WTC11 (cell line): ENCODE data around the gene OSBPL7. TPM values are rescaled to one million over a fixed set of nuclear protein-coding genes. Genes with fewer than 3 reads are reported as not detected.

Experiments
- ATAC-seq: fragments of 200-7000 bp; cut with Tn5 transposase; 2 replicates; pipeline ENCODE4 v1.10.0; 2021; ENCODE audit warnings: mild to moderate bottlenecking, moderate library complexity
- CTCF ChIA-PET: fragments of 300-600 bp; sonication (Branson Sonifier 250); formaldehyde crosslinking; loops from one replicate; lab custom pipeline; 2021; ENCODE audit warnings: antibody characterized with exemption; lab: Charles Lee
- POLR2A ChIA-PET: fragments of 350-600 bp; sonication (Branson Sonifier 250); formaldehyde crosslinking; loops from one replicate; lab custom pipeline; 2021; ENCODE audit warnings: antibody characterized with exemption; lab: Charles Lee
- DNase-seq: peaks from one replicate; pipeline ENCODE4 v3.0.0; 2021; ENCODE audit warnings: low spot score
- H3K27ac Mint-ChIP-seq: 2 replicates; pipeline ENCODE4 v1.8.0; 2021; ENCODE audit warnings: mixed read lengths
- H3K27me3 Mint-ChIP-seq: 2 replicates; pipeline ENCODE4 v1.8.0; 2021; ENCODE audit warnings: low read depth, mild to moderate bottlenecking, moderate library complexity, mixed read lengths
- H3K36me3 Mint-ChIP-seq: 2 replicates; pipeline ENCODE4 v1.8.0; 2021; ENCODE audit warnings: mixed read lengths
- H3K4me1 Mint-ChIP-seq: 2 replicates; pipeline ENCODE4 v1.8.0; 2022; ENCODE audit warnings: mixed read lengths
- H3K4me3 Mint-ChIP-seq: 2 replicates; pipeline ENCODE4 v1.8.0; 2021; ENCODE audit warnings: mild to moderate bottlenecking, moderate library complexity, mixed read lengths
- H3K9me3 Mint-ChIP-seq: 2 replicates; pipeline ENCODE4 v1.8.0; 2021; ENCODE audit warnings: mixed read lengths
- ATF1 ChIP-seq: sonication (generic); formaldehyde crosslinking; IDR thresholded peaks from 2 replicates; pipeline ENCODE4 v1.8.1; 2023; ENCODE audit warnings: mild to moderate bottlenecking, moderate library complexity, missing genetic modification reagents
- CDX4 ChIP-seq: fragments of 250-450 bp; sonication (Bioruptor Pico); IDR thresholded peaks from 2 replicates; pipeline ENCODE4 v1.9.0; 2021; ENCODE audit warnings: moderate library complexity, mild to moderate bottlenecking, inconsistent platforms, borderline replicate concordance
- CTCF ChIP-seq: fragments of 200-600 bp; IDR thresholded peaks from 2 replicates; pipeline ENCODE4 v1.8.0; 2022; ENCODE audit warnings: antibody characterized with exemption
- GTF2I ChIP-seq: fragments of 250-450 bp; sonication (Bioruptor Pico); conservative IDR thresholded peaks from 2 replicates; pipeline ENCODE4 v1.4.0; 2021; ENCODE audit warnings: mild to moderate bottlenecking
- HMGXB4 ChIP-seq: sonication (generic); formaldehyde crosslinking; IDR thresholded peaks from 2 replicates; pipeline ENCODE4 v1.8.1; 2023; ENCODE audit warnings: mild to moderate bottlenecking, moderate library complexity, missing genetic modification reagents
- JUN ChIP-seq: sonication (generic); formaldehyde crosslinking; IDR thresholded peaks from 2 replicates; pipeline ENCODE4 v1.8.0; 2023; ENCODE audit warnings: mild to moderate bottlenecking, missing genetic modification reagents
- NFATC4 ChIP-seq: fragments of 250-450 bp; sonication (Bioruptor Pico); IDR thresholded peaks from 2 replicates; pipeline ENCODE4 v1.9.0; 2021; ENCODE audit warnings: mild to moderate bottlenecking
- NR2C2 ChIP-seq: sonication (generic); formaldehyde crosslinking; IDR thresholded peaks from 2 replicates; pipeline ENCODE4 v1.8.0; 2022; ENCODE audit warnings: mild to moderate bottlenecking, missing genetic modification reagents
- SMAD4 ChIP-seq: sonication (generic); formaldehyde crosslinking; IDR thresholded peaks from 2 replicates; pipeline ENCODE4 v1.8.0; 2022; ENCODE audit warnings: mild to moderate bottlenecking, missing genetic modification reagents
- ZBTB21 ChIP-seq: sonication (generic); formaldehyde crosslinking; IDR thresholded peaks from 2 replicates; pipeline ENCODE4 v1.8.1; 2023; ENCODE audit warnings: mild to moderate bottlenecking, missing genetic modification reagents, borderline replicate concordance
- ZMAT4 ChIP-seq: fragments of 250-450 bp; sonication (Bioruptor Pico); IDR thresholded peaks from 2 replicates; pipeline ENCODE4 v1.9.0; 2021; ENCODE audit warnings: mild to moderate bottlenecking
- total RNA-seq: library from RNA; stranded (reverse); gene quantifications from 3 replicates; pipeline ENCODE4 v1.2.3, GENCODE V29; 2021
- TF ChIP-seq, protein P1 (sequence below): sonication (generic); formaldehyde crosslinking; IDR thresholded peaks from 2 replicates; pipeline ENCODE4 v1.8.0; 2022; ENCODE audit warnings: mild to moderate bottlenecking, missing genetic modification reagents
- TF ChIP-seq, protein P2 (sequence below): sonication (generic); formaldehyde crosslinking; IDR thresholded peaks from 2 replicates; pipeline ENCODE4 v1.8.0; 2023; ENCODE audit warnings: mild to moderate bottlenecking, missing genetic modification reagents
- TF ChIP-seq, protein P3 (sequence below): fragments of 250-450 bp; sonication (Bioruptor Pico); conservative IDR thresholded peaks from 2 replicates; pipeline ENCODE4 v1.9.0; 2021; ENCODE audit warnings: mild to moderate bottlenecking
- TF ChIP-seq, protein P4 (sequence below): sonication (generic); formaldehyde crosslinking; IDR thresholded peaks from 2 replicates; pipeline ENCODE4 v1.8.0; 2023; ENCODE audit warnings: missing genetic modification reagents, mild to moderate bottlenecking, borderline replicate concordance

Gene OSBPL7
- total RNA-seq, 1 experiment from 2014 or later, result 13.5 TPM

GRCh38 chr17:47841488-47842291, 20.1 kb upstream of the OSBPL7 start:
- DNase-seq (no peak), ATAC-seq (peak; percentile 2)
- no peaks in the 10 kb centered on the region for H3K9me3 Mint-ChIP-seq
- H3K36me3 Mint-ChIP-seq, result no peaks in the 10 kb centered on the region
- peaks cover 48% of the 10 kb centered on the region for H3K4me1 Mint-ChIP-seq
- peaks cover 26% of the 10 kb centered on the region for H3K27me3 Mint-ChIP-seq
- ChIA-PET POLR2A (interaction anchor here (0.8 to 1.8 kb wide), 4 partner anchors 43 to 192 kb away, joined by 3 to 8 read pairs (median 5); partner anchors contain the start of genes KPNB1 and SP2), CTCF (interaction anchor here (0.7 to 19.3 kb wide), 28 partner anchors 10 to 208 kb away, joined by 3 to 1122 read pairs (median 8); partner anchors contain the start of genes CDK5RAP3, LRRC46, MRPL10 and OSBPL7)
- TF ChIP-seq, protein P1, sequence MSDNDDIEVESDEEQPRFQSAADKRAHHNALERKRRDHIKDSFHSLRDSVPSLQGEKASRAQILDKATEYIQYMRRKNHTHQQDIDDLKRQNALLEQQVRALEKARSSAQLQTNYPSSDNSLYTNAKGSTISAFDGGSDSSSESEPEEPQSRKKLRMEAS (CRISPR knock-in tag), result 0 out of 2 replicates have a peak, but pooled peaks have one; percentile 5
- TF ChIP-seq GTF2I, result no peak
- peak; percentile 33 for TF ChIP-seq CTCF
- no peak overlapping the region for H3K27ac Mint-ChIP-seq
- H3K4me3 Mint-ChIP-seq, result peak overlapping the region; percentile 95

DNA sequence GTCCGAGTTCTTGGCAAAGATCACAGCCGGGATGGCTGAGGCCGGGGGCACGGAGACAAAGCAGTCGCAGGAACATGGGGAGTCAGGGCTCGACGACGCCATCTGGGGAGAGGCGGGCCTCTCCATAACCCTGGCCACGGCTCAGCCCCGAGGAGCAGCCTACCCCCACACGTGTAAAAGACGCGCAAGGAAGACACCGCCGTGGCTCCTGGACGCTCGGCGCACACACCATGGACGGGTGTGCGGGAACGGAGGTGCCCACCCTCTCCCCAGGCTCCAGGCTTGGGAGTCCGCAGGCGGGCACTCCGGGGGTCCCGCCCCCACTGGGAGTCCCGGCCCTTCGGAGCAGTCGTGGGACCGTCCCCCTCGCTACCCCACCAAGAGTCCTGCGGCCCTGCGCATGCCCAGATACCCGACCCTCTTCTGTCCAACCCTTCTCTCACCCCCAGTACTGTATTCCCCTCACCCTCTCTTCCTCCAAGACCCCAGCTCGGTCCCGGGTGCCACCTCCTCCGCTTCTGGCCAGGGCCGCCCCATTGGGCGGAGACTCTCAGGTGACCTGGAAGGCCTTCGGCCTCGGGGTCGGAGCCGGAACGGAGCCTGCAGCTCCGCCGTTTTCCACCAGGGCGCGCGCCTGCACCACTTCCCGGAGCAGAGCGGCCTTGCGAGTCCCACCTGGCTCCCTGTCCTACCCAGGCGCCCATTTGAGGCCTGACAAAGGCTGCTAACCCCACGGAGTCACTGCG, 19.3 kb upstream of the OSBPL7 start, which contains the start of gene SCRN2:
TSS of gene SCRN2 (minus strand) at position 532 of the 746 bp plus-strand sequence. CDS start at position 102, 430 bp downstream.
- peak; percentile 97 for DNase-seq
- POLR2A ChIA-PET, result interaction anchor here (0.8 to 1.8 kb wide), 4 partner anchors 44 to 191 kb away, joined by 3 to 8 read pairs (median 5); partner anchors contain the start of genes KPNB1 and SP2
- Mint-ChIP-seq H3K27ac (peak within 1 kb of the TSS; percentile 80; the same call in 1 of the 2 replicates), H3K4me3 (peak within 1 kb of the TSS; percentile 95), H3K27me3 (peaks cover 19% of the 10 kb centered on the region), H3K9me3 (no peaks in the 10 kb centered on the region), H3K4me1 (peaks cover 41% of the 10 kb centered on the region), H3K36me3 (no peaks in the 10 kb centered on the region; the same call in 1 of the 2 replicates)
- ATAC-seq, result peak; percentile 95
- CTCF ChIA-PET, result interaction anchor here (0.6 to 19.3 kb wide), 38 partner anchors 10 to 209 kb away, joined by 3 to 1122 read pairs (median 6); partner anchors contain the start of genes CDK5RAP3, LRRC46, MRPL10 and OSBPL7
- TF ChIP-seq HMGXB4 (peak; percentile 59; the same call in 1 of the 2 replicates), ZBTB21 (CRISPR knock-in tag) (no peak), ZMAT4 (CRISPR knock-in tag) (no peak), JUN (CRISPR knock-in tag) (no peak), CDX4 (CRISPR knock-in tag) (no peak), ATF1 (CRISPR knock-in tag) (no peak), NR2C2 (CRISPR knock-in tag) (no peak), SMAD4 (no peak), NFATC4 (CRISPR knock-in tag) (no peak)
- TF ChIP-seq, protein P2, sequence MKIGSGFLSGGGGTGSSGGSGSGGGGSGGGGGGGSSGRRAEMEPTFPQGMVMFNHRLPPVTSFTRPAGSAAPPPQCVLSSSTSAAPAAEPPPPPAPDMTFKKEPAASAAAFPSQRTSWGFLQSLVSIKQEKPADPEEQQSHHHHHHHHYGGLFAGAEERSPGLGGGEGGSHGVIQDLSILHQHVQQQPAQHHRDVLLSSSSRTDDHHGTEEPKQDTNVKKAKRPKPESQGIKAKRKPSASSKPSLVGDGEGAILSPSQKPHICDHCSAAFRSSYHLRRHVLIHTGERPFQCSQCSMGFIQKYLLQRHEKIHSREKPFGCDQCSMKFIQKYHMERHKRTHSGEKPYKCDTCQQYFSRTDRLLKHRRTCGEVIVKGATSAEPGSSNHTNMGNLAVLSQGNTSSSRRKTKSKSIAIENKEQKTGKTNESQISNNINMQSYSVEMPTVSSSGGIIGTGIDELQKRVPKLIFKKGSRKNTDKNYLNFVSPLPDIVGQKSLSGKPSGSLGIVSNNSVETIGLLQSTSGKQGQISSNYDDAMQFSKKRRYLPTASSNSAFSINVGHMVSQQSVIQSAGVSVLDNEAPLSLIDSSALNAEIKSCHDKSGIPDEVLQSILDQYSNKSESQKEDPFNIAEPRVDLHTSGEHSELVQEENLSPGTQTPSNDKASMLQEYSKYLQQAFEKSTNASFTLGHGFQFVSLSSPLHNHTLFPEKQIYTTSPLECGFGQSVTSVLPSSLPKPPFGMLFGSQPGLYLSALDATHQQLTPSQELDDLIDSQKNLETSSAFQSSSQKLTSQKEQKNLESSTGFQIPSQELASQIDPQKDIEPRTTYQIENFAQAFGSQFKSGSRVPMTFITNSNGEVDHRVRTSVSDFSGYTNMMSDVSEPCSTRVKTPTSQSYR, result no peak
- TF ChIP-seq, protein P1 (CRISPR knock-in tag), result peak; percentile 68; the same call in 1 of the 2 replicates
- TF ChIP-seq, protein P3, sequence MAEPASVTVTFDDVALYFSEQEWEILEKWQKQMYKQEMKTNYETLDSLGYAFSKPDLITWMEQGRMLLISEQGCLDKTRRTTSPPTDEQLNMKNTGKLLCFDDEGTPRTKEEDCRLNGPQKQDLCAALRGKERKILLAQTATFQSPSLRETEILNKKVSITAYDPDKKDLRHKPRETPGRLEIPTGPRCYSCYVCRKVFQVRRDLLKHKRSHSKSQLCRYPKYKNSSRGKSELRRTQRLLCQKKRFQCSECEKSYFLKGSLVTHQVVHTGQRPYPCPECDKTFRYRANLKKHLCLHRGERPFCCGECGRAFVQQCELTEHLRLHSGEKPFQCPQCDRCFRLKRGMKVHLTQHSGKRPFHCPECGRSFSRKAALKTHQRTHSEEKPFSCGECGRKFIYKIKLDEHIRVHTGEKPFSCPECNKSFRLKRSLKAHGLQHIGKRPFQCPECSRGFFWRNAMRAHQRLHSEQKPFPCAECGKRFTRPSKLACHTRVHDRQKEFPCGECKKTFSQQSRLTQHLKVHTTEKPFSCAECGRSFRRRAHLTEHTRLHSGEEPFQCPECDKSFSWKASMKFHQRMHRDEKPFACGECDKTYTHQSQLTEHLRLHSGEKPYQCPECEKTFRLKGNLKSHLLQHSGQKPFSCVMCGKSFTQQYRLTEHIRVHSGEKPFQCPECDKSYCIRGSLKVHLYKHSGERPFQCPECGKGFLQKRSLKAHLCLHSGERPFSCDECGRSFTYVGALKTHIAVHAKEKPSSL (CRISPR knock-in tag), result no peak
- TF ChIP-seq, protein P4, sequence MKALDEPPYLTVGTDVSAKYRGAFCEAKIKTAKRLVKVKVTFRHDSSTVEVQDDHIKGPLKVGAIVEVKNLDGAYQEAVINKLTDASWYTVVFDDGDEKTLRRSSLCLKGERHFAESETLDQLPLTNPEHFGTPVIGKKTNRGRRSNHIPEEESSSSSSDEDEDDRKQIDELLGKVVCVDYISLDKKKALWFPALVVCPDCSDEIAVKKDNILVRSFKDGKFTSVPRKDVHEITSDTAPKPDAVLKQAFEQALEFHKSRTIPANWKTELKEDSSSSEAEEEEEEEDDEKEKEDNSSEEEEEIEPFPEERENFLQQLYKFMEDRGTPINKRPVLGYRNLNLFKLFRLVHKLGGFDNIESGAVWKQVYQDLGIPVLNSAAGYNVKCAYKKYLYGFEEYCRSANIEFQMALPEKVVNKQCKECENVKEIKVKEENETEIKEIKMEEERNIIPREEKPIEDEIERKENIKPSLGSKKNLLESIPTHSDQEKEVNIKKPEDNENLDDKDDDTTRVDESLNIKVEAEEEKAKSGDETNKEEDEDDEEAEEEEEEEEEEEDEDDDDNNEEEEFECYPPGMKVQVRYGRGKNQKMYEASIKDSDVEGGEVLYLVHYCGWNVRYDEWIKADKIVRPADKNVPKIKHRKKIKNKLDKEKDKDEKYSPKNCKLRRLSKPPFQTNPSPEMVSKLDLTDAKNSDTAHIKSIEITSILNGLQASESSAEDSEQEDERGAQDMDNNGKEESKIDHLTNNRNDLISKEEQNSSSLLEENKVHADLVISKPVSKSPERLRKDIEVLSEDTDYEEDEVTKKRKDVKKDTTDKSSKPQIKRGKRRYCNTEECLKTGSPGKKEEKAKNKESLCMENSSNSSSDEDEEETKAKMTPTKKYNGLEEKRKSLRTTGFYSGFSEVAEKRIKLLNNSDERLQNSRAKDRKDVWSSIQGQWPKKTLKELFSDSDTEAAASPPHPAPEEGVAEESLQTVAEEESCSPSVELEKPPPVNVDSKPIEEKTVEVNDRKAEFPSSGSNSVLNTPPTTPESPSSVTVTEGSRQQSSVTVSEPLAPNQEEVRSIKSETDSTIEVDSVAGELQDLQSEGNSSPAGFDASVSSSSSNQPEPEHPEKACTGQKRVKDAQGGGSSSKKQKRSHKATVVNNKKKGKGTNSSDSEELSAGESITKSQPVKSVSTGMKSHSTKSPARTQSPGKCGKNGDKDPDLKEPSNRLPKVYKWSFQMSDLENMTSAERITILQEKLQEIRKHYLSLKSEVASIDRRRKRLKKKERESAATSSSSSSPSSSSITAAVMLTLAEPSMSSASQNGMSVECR (CRISPR knock-in tag), result 0 out of 2 replicates have a peak, but pooled peaks have one; percentile 23
